ENCODE measurements around the gene AARS1.
A peak's percentile ranks its signal among the peaks of the same experiment; 100 is the strongest.

AARS1 gene

DNA sequence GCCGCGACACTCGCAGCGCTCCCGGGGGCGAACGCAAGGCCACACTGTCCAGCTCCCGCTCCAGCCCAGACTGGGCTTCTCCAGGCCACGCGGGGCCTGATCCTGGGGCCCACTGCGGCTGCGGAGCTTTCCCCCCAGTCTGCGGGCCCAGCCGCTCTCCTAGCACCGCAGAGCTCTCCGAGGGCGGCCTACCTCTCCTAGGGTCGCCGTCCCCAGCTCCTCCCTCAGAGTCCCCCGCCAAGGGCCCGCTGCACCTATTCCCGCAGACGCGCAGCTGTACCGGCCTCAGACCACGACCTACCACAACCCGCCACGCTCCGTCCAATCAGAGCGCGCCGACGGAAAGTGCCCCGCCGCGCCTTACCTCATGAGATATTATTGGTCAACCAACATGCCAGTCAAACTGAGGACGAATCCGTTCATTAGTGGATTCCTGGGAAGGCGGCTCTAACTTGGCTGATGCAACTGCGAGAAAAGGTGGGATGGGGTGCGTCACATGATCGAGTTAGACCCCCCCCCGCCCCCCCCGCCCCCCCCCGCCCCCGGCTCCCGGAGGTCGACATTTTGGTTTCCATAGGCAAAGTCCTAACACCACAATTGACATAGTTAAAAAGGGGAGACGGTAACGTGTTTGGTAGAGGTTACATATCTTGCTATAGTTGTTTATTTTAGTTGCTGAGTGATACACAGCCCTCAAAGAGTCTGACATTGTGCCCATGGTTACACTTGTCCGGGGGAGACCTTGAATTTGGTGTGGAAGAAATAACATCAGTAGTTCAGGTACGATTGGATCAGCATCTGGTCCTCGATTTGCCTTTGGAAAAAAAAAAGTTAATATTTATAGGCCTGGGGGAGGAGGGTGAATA, at the start of gene AARS1 (continued):
- TF ChIP-seq ZNF133 (tag by site-specific recombination; IDR thresholded peaks at IDR 0.05) (no peak), BCL11B (tag by site-specific recombination; IDR thresholded peaks at IDR 0.05; ENCODE audit: low read depth) (peak; percentile 64; the same call in 1 of the 2 replicates), ZNF169 (tag by site-specific recombination; IDR thresholded peaks at IDR 0.05) (no peak), ZBTB1 (tag by site-specific recombination; IDR thresholded peaks at IDR 0.05) (no peak), GLI4 (tag by site-specific recombination; IDR thresholded peaks at IDR 0.05) (no peak), ZNF394 (tag by site-specific recombination; IDR thresholded peaks at IDR 0.05; ENCODE audit: borderline replicate concordance) (peak; percentile 68), SETDB1 (IDR thresholded peaks at IDR 0.05; ENCODE audit: insufficient read length, low read length) (no peak), ZNF621 (tag by site-specific recombination; IDR thresholded peaks at IDR 0.05) (no peak), KLF16 (tag by site-specific recombination; IDR thresholded peaks at IDR 0.05) (peak; percentile 90), ZNF214 (tag by site-specific recombination; IDR thresholded peaks at IDR 0.05; ENCODE audit: borderline replicate concordance) (no peak), GLI2 (tag by site-specific recombination; IDR thresholded peaks at IDR 0.05; ENCODE audit: borderline replicate concordance, low read depth) (no peak), MZF1 (tag by site-specific recombination; IDR thresholded peaks at IDR 0.05; ENCODE audit: borderline replicate concordance) (0 out of 2 replicates have a peak, but pooled peaks have one; percentile 48), KLF7 (tag by site-specific recombination; IDR thresholded peaks at IDR 0.05; ENCODE audit: borderline replicate concordance) (no peak), OSR2 (tag by site-specific recombination; IDR thresholded peaks at IDR 0.05) (no peak), ZNF37A (tag by site-specific recombination; IDR thresholded peaks at IDR 0.05) (no peak), ZXDB (tag by site-specific recombination; IDR thresholded peaks at IDR 0.05) (peak; percentile 85), ZNF2 (tag by site-specific recombination; IDR thresholded peaks at IDR 0.05) (peak; percentile 96)
- TF ChIP-seq, protein P1, sequence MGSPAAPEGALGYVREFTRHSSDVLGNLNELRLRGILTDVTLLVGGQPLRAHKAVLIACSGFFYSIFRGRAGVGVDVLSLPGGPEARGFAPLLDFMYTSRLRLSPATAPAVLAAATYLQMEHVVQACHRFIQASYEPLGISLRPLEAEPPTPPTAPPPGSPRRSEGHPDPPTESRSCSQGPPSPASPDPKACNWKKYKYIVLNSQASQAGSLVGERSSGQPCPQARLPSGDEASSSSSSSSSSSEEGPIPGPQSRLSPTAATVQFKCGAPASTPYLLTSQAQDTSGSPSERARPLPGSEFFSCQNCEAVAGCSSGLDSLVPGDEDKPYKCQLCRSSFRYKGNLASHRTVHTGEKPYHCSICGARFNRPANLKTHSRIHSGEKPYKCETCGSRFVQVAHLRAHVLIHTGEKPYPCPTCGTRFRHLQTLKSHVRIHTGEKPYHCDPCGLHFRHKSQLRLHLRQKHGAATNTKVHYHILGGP (tag by site-specific recombination; IDR thresholded peaks at IDR 0.05): no peak
- TF ChIP-seq, protein P2, sequence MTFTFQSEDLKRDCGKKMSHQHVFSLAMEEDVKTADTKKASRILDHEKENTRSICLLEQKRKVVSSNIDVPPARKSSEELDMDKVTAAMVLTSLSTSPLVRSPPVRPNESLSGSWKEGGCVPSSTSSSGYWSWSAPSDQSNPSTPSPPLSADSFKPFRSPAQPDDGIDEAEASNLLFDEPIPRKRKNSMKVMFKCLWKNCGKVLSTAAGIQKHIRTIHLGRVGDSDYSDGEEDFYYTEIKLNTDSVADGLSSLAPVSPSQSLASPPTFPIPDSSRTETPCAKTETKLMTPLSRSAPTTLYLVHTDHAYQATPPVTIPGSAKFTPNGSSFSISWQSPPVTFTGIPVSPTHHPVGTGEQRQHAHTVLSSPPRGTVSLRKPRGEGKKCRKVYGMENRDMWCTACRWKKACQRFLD (tag by site-specific recombination; IDR thresholded peaks at IDR 0.05): peak; percentile 73; the same call in 1 of the 2 replicates
- TF ChIP-seq, protein P3, sequence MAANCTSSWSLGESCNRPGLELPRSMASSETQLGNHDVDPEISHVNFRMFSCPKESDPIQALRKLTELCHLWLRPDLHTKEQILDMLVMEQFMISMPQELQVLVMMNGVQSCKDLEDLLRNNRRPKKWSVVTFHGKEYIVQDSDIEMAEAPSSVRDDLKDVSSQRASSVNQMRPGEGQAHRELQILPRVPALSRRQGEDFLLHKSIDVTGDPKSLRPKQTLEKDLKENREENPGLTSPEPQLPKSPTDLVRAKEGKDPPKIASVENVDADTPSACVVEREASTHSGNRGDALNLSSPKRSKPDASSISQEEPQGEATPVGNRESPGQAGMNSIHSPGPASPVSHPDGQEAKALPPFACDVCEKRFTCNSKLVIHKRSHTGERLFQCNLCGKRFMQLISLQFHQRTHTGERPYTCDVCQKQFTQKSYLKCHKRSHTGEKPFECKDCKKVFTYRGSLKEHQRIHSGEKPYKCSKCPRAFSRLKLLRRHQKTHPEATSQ (tag by site-specific recombination; IDR thresholded peaks at IDR 0.05): 0 out of 2 replicates have a peak, but pooled peaks have one; percentile 74
- TF ChIP-seq, protein P4, sequence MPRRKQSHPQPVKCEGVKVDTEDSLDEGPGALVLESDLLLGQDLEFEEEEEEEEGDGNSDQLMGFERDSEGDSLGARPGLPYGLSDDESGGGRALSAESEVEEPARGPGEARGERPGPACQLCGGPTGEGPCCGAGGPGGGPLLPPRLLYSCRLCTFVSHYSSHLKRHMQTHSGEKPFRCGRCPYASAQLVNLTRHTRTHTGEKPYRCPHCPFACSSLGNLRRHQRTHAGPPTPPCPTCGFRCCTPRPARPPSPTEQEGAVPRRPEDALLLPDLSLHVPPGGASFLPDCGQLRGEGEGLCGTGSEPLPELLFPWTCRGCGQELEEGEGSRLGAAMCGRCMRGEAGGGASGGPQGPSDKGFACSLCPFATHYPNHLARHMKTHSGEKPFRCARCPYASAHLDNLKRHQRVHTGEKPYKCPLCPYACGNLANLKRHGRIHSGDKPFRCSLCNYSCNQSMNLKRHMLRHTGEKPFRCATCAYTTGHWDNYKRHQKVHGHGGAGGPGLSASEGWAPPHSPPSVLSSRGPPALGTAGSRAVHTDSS (tag by site-specific recombination; IDR thresholded peaks at IDR 0.05): no peak; the same call in 1 of the 2 replicates
- TF ChIP-seq, protein P5, sequence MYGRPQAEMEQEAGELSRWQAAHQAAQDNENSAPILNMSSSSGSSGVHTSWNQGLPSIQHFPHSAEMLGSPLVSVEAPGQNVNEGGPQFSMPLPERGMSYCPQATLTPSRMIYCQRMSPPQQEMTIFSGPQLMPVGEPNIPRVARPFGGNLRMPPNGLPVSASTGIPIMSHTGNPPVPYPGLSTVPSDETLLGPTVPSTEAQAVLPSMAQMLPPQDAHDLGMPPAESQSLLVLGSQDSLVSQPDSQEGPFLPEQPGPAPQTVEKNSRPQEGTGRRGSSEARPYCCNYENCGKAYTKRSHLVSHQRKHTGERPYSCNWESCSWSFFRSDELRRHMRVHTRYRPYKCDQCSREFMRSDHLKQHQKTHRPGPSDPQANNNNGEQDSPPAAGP (tag by site-specific recombination; IDR thresholded peaks at IDR 0.05): 0 out of 2 replicates have a peak, but pooled peaks have one; percentile 43
- TF ChIP-seq, protein P6, sequence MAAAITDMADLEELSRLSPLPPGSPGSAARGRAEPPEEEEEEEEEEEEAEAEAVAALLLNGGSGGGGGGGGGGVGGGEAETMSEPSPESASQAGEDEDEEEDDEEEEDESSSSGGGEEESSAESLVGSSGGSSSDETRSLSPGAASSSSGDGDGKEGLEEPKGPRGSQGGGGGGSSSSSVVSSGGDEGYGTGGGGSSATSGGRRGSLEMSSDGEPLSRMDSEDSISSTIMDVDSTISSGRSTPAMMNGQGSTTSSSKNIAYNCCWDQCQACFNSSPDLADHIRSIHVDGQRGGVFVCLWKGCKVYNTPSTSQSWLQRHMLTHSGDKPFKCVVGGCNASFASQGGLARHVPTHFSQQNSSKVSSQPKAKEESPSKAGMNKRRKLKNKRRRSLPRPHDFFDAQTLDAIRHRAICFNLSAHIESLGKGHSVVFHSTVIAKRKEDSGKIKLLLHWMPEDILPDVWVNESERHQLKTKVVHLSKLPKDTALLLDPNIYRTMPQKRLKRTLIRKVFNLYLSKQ (tag by site-specific recombination; IDR thresholded peaks at IDR 0.05; ENCODE audit: borderline replicate concordance): no peak
- TF ChIP-seq, protein P7, sequence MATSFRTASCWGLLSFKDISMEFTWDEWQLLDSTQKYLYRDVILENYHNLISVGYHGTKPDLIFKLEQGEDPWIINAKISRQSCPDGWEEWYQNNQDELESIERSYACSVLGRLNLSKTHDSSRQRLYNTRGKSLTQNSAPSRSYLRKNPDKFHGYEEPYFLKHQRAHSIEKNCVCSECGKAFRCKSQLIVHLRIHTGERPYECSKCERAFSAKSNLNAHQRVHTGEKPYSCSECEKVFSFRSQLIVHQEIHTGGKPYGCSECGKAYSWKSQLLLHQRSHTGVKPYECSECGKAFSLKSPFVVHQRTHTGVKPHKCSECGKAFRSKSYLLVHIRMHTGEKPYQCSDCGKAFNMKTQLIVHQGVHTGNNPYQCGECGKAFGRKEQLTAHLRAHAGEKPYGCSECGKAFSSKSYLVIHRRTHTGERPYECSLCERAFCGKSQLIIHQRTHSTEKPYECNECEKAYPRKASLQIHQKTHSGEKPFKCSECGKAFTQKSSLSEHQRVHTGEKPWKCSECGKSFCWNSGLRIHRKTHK (tag by site-specific recombination; IDR thresholded peaks at IDR 0.05): no peak
- TF ChIP-seq, protein P8, sequence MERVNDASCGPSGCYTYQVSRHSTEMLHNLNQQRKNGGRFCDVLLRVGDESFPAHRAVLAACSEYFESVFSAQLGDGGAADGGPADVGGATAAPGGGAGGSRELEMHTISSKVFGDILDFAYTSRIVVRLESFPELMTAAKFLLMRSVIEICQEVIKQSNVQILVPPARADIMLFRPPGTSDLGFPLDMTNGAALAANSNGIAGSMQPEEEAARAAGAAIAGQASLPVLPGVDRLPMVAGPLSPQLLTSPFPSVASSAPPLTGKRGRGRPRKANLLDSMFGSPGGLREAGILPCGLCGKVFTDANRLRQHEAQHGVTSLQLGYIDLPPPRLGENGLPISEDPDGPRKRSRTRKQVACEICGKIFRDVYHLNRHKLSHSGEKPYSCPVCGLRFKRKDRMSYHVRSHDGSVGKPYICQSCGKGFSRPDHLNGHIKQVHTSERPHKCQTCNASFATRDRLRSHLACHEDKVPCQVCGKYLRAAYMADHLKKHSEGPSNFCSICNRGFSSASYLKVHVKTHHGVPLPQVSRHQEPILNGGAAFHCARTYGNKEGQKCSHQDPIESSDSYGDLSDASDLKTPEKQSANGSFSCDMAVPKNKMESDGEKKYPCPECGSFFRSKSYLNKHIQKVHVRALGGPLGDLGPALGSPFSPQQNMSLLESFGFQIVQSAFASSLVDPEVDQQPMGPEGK (tag by site-specific recombination; IDR thresholded peaks at IDR 0.05): peak; percentile 65

All from HEK293 (cell line).